ENCODE data around the gene RNF149. TPM values are rescaled to one million over a fixed set of nuclear protein-coding genes. Genes with fewer than 3 reads are reported as not detected.

Gene RNF149
- total RNA-seq, 4 donors from 2014 or later = 29.0 to 78.6 (median 44.4) TPM

DNA sequence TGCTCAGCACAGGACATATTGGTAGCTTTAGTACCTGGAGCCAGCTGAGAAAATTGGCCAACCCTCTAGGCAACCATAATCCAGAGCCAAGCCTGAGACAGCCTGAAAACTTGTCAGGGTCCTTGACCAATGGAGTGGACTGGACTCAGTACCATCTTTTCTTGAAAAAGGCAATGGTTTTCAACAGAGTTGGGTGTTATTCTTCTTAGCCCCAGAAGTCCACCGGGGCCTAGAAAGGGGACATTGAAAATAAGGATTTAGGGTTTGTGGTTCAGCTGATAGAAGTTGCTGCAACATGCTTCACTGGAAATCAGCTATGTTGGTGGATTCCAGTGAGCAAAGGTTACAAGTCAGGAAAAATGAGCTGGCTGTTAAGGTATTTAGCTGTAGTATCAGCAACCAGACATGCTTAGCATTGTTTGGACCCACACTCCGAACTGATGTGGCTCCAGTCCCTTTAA is 77.9 kb downstream of the RNF149 start:
- WGBS, 2 donors (ENCODE audit: low coverage in 1 of 2) = 80% methylated on average over 1 of the region's 2 CpGs; no CpG with 5 or more reads in 1 of the 2 donors
- no peak overlapping the region for H3K4me3 ChIP-seq
- no peak for ATAC-seq
- no peak for TF ChIP-seq POLR2AphosphoS5 (IDR thresholded peaks at IDR 0.05)
- TF ChIP-seq POLR2A (IDR thresholded peaks at IDR 0.05) = no peak
- no peak for TF ChIP-seq CTCF (IDR thresholded peaks at IDR 0.05)
- TF ChIP-seq EP300 (IDR thresholded peaks at IDR 0.05) = no peak
- no peaks in the 10 kb centered on the region for H3K4me1 ChIP-seq
- H3K27ac ChIP-seq = no peak overlapping the region
- H3K36me3 ChIP-seq = no peaks in the 10 kb centered on the region
- no peaks in the 10 kb centered on the region for H3K9me3 ChIP-seq
- H3K27me3 ChIP-seq = no peaks in the 10 kb centered on the region

Small RNA genes within 50 kb of the gene (small RNA-seq; reads per million reads assigned to genes)
- gene MIR5696 (0 to 0.54 (median 0.38) reads per million in 4 donors), gene SNORD89 (589 to 896 (median 833) reads per million in 4 donors)

Other genes starting within 250 kb of the RNF149 start
- gene TBC1D8, start 157.3 kb downstream of the RNF149 start, total RNA-seq = 10 to 100 TPM; 14.9 to 45.5 (median 32.6) TPM
- 10 to 100 TPM; 26.8 to 36.7 (median 27.8) TPM for gene CNOT11, start 55.8 kb downstream of the RNF149 start, total RNA-seq
- gene CREG2, start 78.8 kb upstream of the RNF149 start, total RNA-seq = under 1 TPM in 2 of 4 donors, not detected in 2; 0.04 to 0.54 TPM
- gene RFX8, start 166.4 kb upstream of the RNF149 start, total RNA-seq = under 1 TPM in 1 of 4 donors, not detected in 3; 0.54 TPM